ENCODE results near the gene GCN1.

Gene GCN1

DNA sequence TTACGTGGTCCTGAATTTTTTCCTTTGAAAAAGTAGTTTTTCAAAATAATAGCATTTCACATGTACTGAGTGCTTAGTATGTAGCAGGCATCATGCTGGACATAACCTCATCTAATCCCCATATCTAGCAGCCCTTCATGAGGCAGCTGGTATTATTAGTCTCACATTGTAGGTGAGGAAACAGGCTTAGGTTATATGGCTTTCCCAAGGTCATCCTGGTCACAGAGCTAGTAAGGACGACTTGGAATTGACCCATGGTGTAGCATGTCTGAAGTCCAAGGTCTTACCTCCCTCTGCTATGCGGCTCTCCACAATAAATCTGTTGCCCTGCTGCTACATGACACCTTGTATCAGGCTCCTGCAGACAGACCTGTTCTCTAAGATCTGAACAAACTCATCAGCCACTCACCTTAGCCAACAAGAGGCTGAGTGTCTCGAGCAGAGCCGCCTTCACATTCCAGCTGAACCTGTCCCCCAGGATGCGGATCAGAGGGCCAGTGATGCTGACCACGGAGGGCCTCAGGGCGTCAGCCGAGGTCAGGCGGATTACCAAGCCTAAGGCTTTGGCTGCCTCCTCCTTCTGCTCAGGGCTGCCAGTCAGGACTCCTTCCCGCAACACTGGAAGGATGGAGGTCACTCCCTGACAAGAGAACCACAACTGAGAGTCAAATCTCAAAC is 58.3 kb downstream of the GCN1 start:
- H3K4me3 Mint-ChIP-seq: no peak overlapping the region
- ATAC-seq: no peak
- no peaks in the 10 kb centered on the region for H3K9me3 Mint-ChIP-seq
- H3K4me1 Mint-ChIP-seq: no peaks in the 10 kb centered on the region
- DNase-seq: no peak
- H3K27ac Mint-ChIP-seq: peak overlapping the region; percentile 27
- peaks cover 67% of the 10 kb centered on the region for H3K36me3 Mint-ChIP-seq (ENCODE audit: low read depth)
- H3K27me3 Mint-ChIP-seq: no peaks in the 10 kb centered on the region

DNA sequence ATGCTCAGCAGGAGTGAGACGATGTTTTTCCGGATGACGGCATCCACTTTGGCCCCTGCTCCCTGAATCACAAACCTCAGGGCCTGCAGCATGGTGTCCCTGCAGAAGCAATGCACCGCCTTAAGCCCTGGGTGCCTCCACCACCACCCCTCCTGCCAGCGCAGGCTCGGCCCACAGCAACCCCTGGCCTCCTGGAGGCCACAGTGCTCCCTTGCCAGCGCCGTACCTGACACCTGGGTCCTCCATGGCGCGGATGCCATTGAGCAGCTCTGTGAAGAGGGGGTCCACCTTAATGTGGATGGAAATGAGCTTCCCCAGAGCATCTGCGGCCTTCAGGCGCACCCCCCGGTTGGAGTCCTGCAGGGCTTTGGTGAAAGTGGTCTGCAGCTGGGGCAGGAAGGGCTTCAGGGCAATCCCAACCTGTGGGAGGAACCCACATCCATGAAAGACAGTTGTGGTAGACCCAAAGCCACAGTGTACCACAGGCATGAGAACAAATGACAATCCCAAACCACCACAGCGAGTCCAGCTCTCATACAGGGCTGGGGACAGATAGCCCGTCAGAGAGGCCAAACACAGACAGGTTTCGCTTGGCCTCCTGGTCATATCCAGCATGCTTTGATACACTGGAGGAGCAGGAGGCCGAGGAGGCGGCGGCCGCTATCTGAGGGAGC is 60.1 kb downstream of the GCN1 start:
- DNase-seq (no peak), ATAC-seq (no peak)
- Mint-ChIP-seq H3K9me3 (no peaks in the 10 kb centered on the region), H3K27ac (no peak overlapping the region), H3K27me3 (no peaks in the 10 kb centered on the region), H3K4me1 (peaks cover 2% of the 10 kb centered on the region), H3K4me3 (no peak overlapping the region), H3K36me3 (ENCODE audit: low read depth) (peaks cover 57% of the 10 kb centered on the region)

DNA sequence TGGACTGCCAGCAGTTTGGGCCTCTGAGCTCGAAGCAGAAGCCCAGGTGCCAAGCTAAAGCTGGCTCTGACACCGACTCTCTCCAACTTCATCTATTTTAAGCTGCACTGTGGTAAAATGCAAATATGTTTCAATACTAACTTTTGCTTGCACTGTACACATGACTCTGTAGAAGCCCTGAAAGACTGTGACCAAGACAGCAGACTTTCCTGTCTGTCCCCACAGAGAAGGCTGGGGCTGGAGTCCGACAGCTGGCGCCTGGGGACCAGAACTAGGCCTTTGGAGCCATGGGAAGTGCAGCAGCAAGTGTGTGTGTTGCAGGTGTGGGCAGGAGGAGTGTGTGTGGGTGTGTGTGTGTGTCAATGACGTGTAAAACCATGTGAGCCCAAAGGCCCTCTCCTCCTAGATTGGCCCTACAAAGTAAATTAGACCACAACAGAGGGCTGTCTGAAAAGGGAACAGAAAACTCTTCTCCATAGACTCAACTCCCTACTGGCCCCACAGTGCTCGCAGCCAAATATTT is 61.6 kb downstream of the GCN1 start:
- Mint-ChIP-seq H3K4me1 (peaks cover 9% of the 10 kb centered on the region), H3K9me3 (no peaks in the 10 kb centered on the region), H3K36me3 (ENCODE audit: low read depth) (peaks cover 54% of the 10 kb centered on the region), H3K27ac (no peak overlapping the region), H3K27me3 (no peaks in the 10 kb centered on the region), H3K4me3 (no peak overlapping the region)
- ATAC-seq: no peak
- no peak for DNase-seq

DNA sequence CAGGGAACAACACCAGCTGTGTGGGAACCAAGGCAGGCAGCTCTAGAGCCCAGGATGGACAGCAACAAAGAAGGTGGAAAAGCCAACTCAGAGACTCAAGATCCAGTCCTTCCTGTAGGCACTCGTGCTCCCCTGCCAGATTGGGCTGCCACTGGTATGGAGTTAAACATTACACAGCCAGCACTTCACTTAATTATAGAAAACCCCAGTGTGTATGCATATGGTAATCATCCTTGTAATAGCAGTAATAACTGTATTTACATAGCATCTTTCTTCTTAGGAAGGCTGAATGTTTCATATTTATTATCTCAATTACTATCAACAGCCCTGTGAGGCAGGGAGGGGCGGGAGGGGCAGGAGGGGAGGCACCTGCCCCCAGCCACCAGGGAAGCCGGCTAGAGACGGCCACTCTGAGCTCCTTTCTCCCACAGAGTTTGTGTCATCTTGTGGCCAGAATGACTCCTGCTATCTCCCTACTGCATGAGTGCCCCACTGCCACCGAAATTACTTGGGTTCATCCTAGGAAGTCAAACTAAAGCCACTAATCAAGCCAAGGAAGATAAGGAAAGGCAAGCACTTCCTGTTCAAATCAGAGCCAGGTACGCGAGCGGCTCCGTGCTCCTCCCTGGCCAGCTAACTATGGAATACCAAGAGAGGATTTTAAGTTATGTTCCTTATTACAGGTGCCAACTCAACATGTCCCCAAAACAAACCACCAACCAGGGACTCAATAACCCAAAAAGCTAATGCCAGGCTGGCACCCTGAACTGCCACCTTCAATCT is 62.3 kb downstream of the GCN1 start:
- DNase-seq (no peak), ATAC-seq (no peak)
- H3K9me3 Mint-ChIP-seq: no peaks in the 10 kb centered on the region
- H3K36me3 Mint-ChIP-seq (ENCODE audit: low read depth): peaks cover 60% of the 10 kb centered on the region
- H3K4me1 Mint-ChIP-seq: peaks cover 16% of the 10 kb centered on the region
- H3K4me3 Mint-ChIP-seq: no peak overlapping the region
- H3K27ac Mint-ChIP-seq: no peak overlapping the region
- H3K27me3 Mint-ChIP-seq: no peaks in the 10 kb centered on the region

DNA sequence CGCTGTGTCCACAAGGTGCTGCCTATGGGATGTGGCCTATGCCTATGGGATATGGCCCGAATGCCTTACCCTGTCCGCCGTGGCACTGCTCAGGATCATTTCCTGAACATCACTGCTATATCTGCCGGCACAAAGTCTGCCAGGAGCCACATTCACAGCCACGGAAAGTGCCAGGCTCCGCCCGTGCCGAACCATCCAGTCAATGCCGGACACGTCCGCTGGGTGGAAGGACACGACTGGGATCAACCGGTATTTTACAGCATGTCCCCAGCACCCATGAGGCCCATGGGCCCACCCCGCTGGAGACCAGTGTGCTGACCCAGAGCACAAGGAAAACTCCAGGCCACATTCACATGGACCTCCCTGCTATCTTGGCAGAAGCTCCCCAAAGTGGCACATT is 63.4 kb downstream of the GCN1 start:
- no peak for DNase-seq
- H3K27me3 Mint-ChIP-seq: no peaks in the 10 kb centered on the region
- peaks cover 62% of the 10 kb centered on the region for H3K36me3 Mint-ChIP-seq (ENCODE audit: low read depth)
- H3K4me3 Mint-ChIP-seq: no peak overlapping the region
- peaks cover 27% of the 10 kb centered on the region for H3K4me1 Mint-ChIP-seq
- H3K27ac Mint-ChIP-seq: no peak overlapping the region
- no peaks in the 10 kb centered on the region for H3K9me3 Mint-ChIP-seq
- no peak for ATAC-seq

DNA sequence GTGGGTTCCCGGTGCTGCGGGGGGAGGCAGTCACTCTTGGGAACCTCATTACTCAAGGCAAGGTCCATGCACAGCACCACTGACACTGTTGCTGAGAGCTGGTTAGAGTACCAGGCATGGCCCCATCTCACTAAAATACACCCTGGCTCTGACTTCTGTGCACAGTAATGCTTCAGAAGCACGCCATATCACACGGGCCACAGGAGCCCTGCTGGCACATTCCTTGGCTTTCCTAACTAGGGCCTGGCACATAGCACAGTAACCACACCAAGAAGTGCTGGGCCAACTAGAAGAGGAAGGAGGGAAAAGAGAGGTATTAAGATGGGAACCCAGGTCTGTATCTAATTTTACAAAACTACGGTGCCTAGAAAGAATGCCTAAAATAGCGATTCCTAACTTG is 64.5 kb downstream of the GCN1 start:
- H3K36me3 Mint-ChIP-seq (ENCODE audit: low read depth): peaks cover 65% of the 10 kb centered on the region
- no peak for ATAC-seq
- no peak overlapping the region for H3K27ac Mint-ChIP-seq
- no peaks in the 10 kb centered on the region for H3K9me3 Mint-ChIP-seq
- H3K27me3 Mint-ChIP-seq: no peaks in the 10 kb centered on the region
- no peak for DNase-seq
- H3K4me3 Mint-ChIP-seq: no peak overlapping the region
- peaks cover 38% of the 10 kb centered on the region for H3K4me1 Mint-ChIP-seq

DNA sequence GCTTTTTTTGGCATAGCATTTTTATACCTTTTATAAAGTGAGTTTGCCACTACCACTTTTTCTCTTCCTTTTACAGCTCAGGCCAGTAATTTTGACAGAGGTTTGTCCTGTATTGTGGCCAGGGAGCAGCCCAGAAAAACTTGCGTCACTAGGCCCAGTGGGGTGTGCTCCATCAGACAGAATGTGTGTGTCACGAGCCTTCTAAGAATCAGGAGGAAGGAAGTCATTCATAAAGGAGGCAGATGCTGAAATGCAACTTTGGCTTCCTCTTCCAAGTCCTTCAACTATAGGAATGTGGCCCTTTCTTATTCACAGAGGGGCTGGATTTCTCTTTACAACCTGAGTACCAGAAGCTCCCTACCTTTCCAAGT is 67.9 kb downstream of the GCN1 start:
- Mint-ChIP-seq H3K36me3 (ENCODE audit: low read depth) (peaks cover 39% of the 10 kb centered on the region), H3K27ac (peak overlapping the region; percentile 89)
- ATAC-seq: peak; percentile 34

DNA sequence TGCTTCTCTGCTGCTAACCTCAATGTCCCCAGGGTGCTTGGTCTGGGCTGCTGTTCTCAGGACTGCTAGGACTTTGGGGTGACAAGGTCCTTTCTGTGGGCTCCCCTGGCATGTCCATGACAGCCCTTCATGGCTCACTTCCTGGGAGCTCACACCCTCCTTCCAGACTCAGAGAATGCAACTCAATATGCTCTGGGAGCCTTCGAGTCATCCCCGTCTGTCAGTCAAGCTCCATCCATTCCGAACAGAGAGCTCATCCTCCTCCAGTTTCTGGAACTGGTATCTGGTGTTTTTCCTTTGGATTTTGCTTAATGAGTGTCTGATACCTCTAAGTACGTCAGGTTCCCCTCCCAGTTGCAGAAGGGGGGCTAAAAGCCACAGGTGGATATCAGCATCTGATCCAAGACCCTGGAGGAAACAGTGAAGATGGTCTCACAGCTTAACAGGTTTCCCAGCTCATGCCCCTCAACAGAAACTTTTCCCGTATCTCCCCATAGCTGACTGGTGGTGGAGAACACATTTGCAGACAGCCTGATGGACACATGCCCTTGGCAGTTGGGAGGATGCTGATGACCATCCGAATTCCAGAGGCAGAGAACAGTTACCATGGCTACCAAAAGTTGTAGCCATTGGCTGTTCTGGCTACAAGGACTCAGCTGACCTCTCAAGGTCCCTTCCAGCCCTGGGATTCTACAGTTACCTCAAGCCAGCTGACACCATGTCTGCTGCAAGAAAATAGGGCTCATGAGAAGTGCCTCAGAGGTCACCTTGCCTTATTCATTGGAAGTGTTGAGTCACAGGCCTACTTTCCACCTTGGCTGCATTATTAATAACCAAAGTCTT is 68.5 kb downstream of the GCN1 start:
- Mint-ChIP-seq H3K27ac (peak overlapping the region; percentile 89), H3K27me3 (no peaks in the 10 kb centered on the region), H3K36me3 (ENCODE audit: low read depth) (peaks cover 34% of the 10 kb centered on the region), H3K4me1 (peaks cover 68% of the 10 kb centered on the region), H3K4me3 (no peak overlapping the region), H3K9me3 (no peaks in the 10 kb centered on the region)
- no peak for DNase-seq
- peak; percentile 71 for ATAC-seq

More for the DNA sequence above, 67.9 kb downstream of the GCN1 start:
- DNase-seq: no peak
- Mint-ChIP-seq H3K4me1 (peaks cover 62% of the 10 kb centered on the region), H3K27me3 (no peaks in the 10 kb centered on the region), H3K4me3 (no peak overlapping the region), H3K9me3 (no peaks in the 10 kb centered on the region)

DNA sequence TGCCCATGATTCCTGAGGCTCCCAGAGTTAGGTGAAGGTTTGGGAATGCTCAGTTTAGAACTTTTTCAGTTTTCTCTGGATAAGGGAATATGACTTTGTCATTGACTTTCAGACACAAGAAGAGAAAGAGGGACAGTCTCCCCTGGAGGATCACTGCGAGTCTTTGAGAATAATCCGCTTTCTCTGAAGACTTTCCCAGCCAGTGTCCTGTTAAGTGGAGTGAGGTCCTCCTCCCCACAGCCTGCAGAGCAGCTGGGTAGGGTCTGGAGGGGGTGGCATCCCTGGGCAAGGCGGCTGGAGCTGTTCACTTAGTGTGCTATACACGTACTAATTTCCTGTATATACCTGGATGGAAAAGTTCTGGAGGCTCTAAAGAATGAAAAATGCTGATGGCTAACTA is 69.5 kb downstream of the GCN1 start:
- no peak for DNase-seq
- Mint-ChIP-seq H3K27me3 (no peaks in the 10 kb centered on the region), H3K36me3 (ENCODE audit: low read depth) (peaks cover 33% of the 10 kb centered on the region), H3K4me1 (peaks cover 78% of the 10 kb centered on the region), H3K27ac (no peak overlapping the region), H3K9me3 (no peaks in the 10 kb centered on the region), H3K4me3 (no peak overlapping the region)
- ATAC-seq: no peak

DNA sequence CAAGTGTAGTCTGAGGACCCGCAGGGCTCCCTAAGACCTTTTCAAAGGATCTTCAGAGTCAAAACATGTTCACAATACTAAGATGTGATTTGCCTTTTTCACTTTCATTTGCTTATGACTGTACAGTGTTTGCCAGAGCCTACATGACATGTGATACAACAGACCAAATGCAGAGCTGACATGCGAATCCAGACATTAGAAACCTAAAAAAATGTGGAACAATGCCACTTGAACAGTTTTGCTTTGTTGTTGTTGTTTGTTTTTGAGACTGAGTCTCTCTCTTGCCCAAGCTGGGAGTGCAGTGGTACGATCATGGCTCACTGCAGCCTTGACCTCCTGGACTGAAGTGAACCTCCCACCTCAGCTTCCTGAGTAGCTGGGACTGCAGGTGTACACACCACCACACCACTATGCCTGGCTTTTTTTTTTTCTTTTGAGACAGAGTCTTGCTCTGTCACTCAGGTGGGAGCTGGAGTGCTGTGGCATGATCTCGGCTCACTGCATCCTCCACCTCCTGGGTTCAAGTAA is 72.7 kb downstream of the GCN1 start:
- H3K4me3 Mint-ChIP-seq: no peak overlapping the region
- H3K9me3 Mint-ChIP-seq: no peaks in the 10 kb centered on the region

DNA sequence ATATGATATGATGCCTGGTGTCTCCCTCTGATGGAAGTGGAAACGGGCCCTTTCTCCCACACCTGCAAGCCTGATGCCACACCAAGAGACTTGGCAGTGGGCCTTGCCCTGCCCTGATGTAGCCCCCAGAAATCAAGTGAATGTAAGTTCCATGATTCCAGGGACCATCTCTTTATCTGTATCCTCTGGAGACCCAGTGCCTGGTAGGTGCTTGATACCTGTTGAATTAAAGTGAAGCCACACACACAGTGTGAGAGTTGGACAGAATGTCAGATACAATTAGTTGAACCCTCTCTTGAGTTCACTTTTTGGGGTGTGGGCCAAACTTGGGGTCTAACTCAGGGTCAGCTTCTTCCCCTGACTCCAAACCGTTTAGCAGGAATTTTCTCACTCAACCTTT is 73.2 kb downstream of the GCN1 start:
- ATAC-seq: no peak
- H3K4me3 Mint-ChIP-seq: no peak overlapping the region
- no peak for DNase-seq
- H3K36me3 Mint-ChIP-seq (ENCODE audit: low read depth): peaks cover 15% of the 10 kb centered on the region
- H3K9me3 Mint-ChIP-seq: no peaks in the 10 kb centered on the region
- H3K4me1 Mint-ChIP-seq: peaks cover 79% of the 10 kb centered on the region
- H3K27me3 Mint-ChIP-seq: no peaks in the 10 kb centered on the region
- H3K27ac Mint-ChIP-seq: peak overlapping the region; percentile 67

More for the DNA sequence above, 72.7 kb downstream of the GCN1 start:
- ATAC-seq (peak; percentile 47), DNase-seq (no peak)
- H3K27ac Mint-ChIP-seq: peak overlapping the region; percentile 67
- peaks cover 18% of the 10 kb centered on the region for H3K36me3 Mint-ChIP-seq (ENCODE audit: low read depth)
- H3K27me3 Mint-ChIP-seq: no peaks in the 10 kb centered on the region
- H3K4me1 Mint-ChIP-seq: peaks cover 84% of the 10 kb centered on the region

DNA sequence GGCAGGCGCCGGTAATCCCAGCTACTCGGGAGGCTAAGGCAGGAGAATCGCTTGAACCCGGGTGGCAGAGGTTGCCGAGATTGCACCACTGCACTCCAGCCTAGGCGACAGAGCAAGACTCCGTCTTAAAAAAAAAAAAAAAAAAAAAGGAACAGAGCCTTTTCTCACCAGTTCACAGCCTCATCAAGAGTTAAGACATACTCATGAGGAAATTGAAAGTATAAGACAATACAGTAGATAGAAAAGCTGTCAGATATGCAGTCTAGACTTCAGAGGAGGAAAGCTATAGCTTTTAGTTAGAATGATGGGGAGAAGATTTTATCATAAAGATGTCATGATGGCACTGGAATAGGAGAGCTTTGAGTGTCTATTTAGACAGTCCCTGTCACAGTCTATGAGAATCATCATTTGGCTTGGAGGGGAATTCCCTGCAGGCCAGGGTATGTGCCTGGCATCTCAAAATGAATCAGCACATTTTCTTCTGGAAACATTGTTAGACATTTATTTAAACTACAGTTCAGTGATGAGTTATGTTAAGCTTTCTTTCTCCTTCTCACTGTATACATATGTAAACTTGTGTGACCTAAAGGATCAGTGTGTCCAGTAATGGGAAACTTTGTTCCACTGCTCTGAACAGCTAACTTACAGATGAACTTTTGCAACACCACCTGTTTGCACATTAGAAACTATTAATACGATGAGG is 75.1 kb downstream of the GCN1 start:
- DNase-seq (no peak), ATAC-seq (peak; percentile 62)
- H3K27ac Mint-ChIP-seq: peak overlapping the region; percentile 83
- H3K36me3 Mint-ChIP-seq (ENCODE audit: low read depth): peaks cover 14% of the 10 kb centered on the region
- peaks cover 79% of the 10 kb centered on the region for H3K4me1 Mint-ChIP-seq
- H3K27me3 Mint-ChIP-seq: no peaks in the 10 kb centered on the region
- no peaks in the 10 kb centered on the region for H3K9me3 Mint-ChIP-seq
- peak overlapping the region; percentile 61 for H3K4me3 Mint-ChIP-seq

DNA sequence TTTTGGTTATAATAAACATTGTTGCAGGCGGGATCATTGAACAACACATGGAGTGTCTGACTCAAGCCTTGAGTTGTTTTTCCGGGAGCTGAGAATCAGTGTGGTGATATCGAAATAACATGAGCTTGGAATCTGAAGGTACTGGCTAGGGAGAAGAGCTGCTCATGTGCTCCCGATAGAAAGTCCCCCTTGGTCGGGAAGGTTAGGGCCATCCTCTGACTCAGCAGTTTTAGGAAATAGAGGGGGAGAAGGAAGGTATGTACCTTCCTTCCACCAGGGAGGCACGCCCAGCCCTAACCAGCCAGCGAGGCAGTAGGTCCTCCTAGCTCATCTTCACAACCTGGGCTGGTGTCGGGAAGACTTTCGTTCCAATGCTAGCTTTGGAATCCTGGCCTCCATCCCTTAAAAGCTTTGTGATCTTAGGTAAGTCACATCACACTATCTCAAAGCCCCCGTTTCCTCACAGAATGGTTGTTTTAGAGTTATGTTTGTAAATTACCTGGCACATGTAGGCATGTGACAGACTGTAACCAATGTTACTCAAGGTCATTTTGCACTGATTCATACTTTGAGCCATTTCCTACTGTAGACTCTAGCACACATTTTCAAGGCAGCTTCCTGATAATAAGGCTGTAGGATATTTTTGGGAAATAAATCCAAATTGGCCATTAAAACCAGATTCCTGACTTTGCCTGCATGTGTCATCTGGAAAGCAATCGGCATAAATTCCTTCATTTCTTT is 76.0 kb downstream of the GCN1 start:
- peak overlapping the region; percentile 88 for H3K4me3 Mint-ChIP-seq
- H3K9me3 Mint-ChIP-seq: no peaks in the 10 kb centered on the region
- DNase-seq (no peak), ATAC-seq (no peak)
- H3K4me1 Mint-ChIP-seq: peaks cover 74% of the 10 kb centered on the region
- peak overlapping the region; percentile 60 for H3K27ac Mint-ChIP-seq
- peaks cover 18% of the 10 kb centered on the region for H3K36me3 Mint-ChIP-seq (ENCODE audit: low read depth)
- H3K27me3 Mint-ChIP-seq: no peaks in the 10 kb centered on the region

Data from activated naive CD8-positive, alpha-beta T cell treated with anti-CD3 and anti-CD28 coated beads, Interleukin-2, amount 50 U/mL, for 24 hours (primary cell).